Astrocyte (in vitro differentiated cells and primary cell): ENCODE data around the gene BTBD18. TPM values are rescaled to one million over a fixed set of nuclear protein-coding genes. Genes with fewer than 3 reads are reported as not detected.

Source experiments
- DNase-seq: peaks from one replicate; pipeline ENCODE4 v3.0.0-alpha.2; 2010; ENCODE audit warnings: low read depth
- FAIRE-seq: peaks from 2 replicates; lab custom pipeline; 2011; peaks lifted over from hg19 to GRCh38; lab: Jason Lieb, UNC
- H2AFZ ChIP-seq: 2 replicates; pipeline ENCODE4 v1.6.0; 2012; ENCODE audit warnings: low read depth, low read length, inconsistent platforms
- H3K27ac ChIP-seq: 2 replicates; pipeline ENCODE4 v1.5.1; 2011; ENCODE audit warnings: low read depth, low read length, inconsistent platforms
- H3K27me3 ChIP-seq: 2 replicates; pipeline ENCODE4 v1.6.0; 2011; ENCODE audit warnings: low read length, inconsistent platforms; ENCODE audit not compliant: insufficient read depth
- H3K36me3 ChIP-seq: 2 replicates; pipeline ENCODE4 v1.5.1; 2011; ENCODE audit warnings: low read length, inconsistent platforms; ENCODE audit not compliant: insufficient read depth
- H3K4me1 ChIP-seq: 2 replicates; pipeline ENCODE4 v1.5.1; 2011; ENCODE audit warnings: low read length, inconsistent platforms; ENCODE audit not compliant: insufficient read depth
- H3K4me2 ChIP-seq: 2 replicates; pipeline ENCODE4 v1.6.0; 2012; ENCODE audit warnings: low read length, inconsistent platforms
- H3K4me3 ChIP-seq: 2 replicates; pipeline ENCODE4 v1.5.1; 2011; ENCODE audit warnings: low read depth, mild to moderate bottlenecking, low read length, inconsistent platforms; ENCODE audit not compliant: insufficient read depth
- H3K79me2 ChIP-seq: 2 replicates; pipeline ENCODE4 v1.6.0; 2012; ENCODE audit warnings: mild to moderate bottlenecking, low read length, inconsistent platforms; ENCODE audit not compliant: insufficient read depth
- H3K9ac ChIP-seq: 2 replicates; pipeline ENCODE4 v1.6.0; 2012; ENCODE audit warnings: mild to moderate bottlenecking, low read length, inconsistent platforms
- H3K9me3 ChIP-seq: 2 replicates; pipeline ENCODE4 v1.5.1; 2012; ENCODE audit warnings: low read depth, mild to moderate bottlenecking, low read length, inconsistent platforms; ENCODE audit not compliant: insufficient read depth
- H4K20me1 ChIP-seq: 2 replicates; pipeline ENCODE4 v1.6.0; 2012; ENCODE audit warnings: low read length, inconsistent platforms; ENCODE audit not compliant: insufficient read depth
- H3K27ac Mint-ChIP-seq: one replicate; pipeline ENCODE4 v1.8.0; 2021; ENCODE audit warnings: mild to moderate bottlenecking, mixed read lengths; ENCODE audit not compliant: unreplicated experiment
- H3K27me3 Mint-ChIP-seq: one replicate; pipeline ENCODE4 v1.8.0; 2021; ENCODE audit warnings: low read depth, mixed read lengths; ENCODE audit not compliant: unreplicated experiment
- H3K36me3 Mint-ChIP-seq: one replicate; pipeline ENCODE4 v1.8.0; 2021; ENCODE audit warnings: low read depth, mixed read lengths; ENCODE audit not compliant: unreplicated experiment
- H3K4me1 Mint-ChIP-seq: one replicate; pipeline ENCODE4 v1.8.0; 2021; ENCODE audit warnings: low read depth, mixed read lengths; ENCODE audit not compliant: unreplicated experiment
- H3K4me3 Mint-ChIP-seq: one replicate; pipeline ENCODE4 v1.8.0; 2021; ENCODE audit warnings: mild to moderate bottlenecking, moderate library complexity, mixed read lengths; ENCODE audit not compliant: unreplicated experiment
- H3K9me3 Mint-ChIP-seq: one replicate; pipeline ENCODE4 v1.8.0; 2021; ENCODE audit warnings: mild to moderate bottlenecking, mixed read lengths; ENCODE audit not compliant: unreplicated experiment
- CTCF ChIP-seq: IDR thresholded peaks from 2 replicates; pipeline ENCODE4 v1.5.1; 2011; ENCODE audit warnings: low read depth, mild to moderate bottlenecking, inconsistent platforms, low read length, moderate library complexity; ENCODE audit not compliant: insufficient read depth
- EZH2 ChIP-seq: IDR thresholded peaks from 2 replicates; pipeline ENCODE4 v1.6.1; 2012; ENCODE audit warnings: mild to moderate bottlenecking, low read length, inconsistent platforms; ENCODE audit not compliant: insufficient read depth
- total RNA-seq: library from RNA; stranded (reverse); gene quantifications from 2 replicates; pipeline ENCODE4 v1.2.1, GENCODE V29; 2021

Gene BTBD18
- total RNA-seq, 1 donor from 2014 or later, result not detected

- H2AFZ ChIP-seq, result no peak overlapping the region
- no peak overlapping the region for H3K4me2 ChIP-seq
- no peaks in the 10 kb centered on the region for H3K27me3 Mint-ChIP-seq
These were observed 443 bp downstream of the BTBD18 start for GRCh38 chr11:57751176-57751575.

GRCh38 chr11:57746920-57747319, 4.7 kb downstream of the BTBD18 start:
- H2AFZ ChIP-seq, result no peak overlapping the region
- TF ChIP-seq CTCF (no peak), EZH2 (no peak)
- no peak overlapping the region for H3K4me3 Mint-ChIP-seq
- H3K9ac ChIP-seq, result no peak overlapping the region
- no peak overlapping the region for H3K4me2 ChIP-seq
- no peaks in the 10 kb centered on the region for H3K9me3 ChIP-seq
- H4K20me1 ChIP-seq, result peaks cover 21% of the 10 kb centered on the region
- H3K4me3 ChIP-seq, result no peak overlapping the region
- H3K27ac ChIP-seq, result no peak overlapping the region
- H3K79me2 ChIP-seq, result peaks cover 26% of the 10 kb centered on the region
- no peaks in the 10 kb centered on the region for H3K27me3 ChIP-seq
- no peaks in the 10 kb centered on the region for H3K9me3 Mint-ChIP-seq
- no peak for FAIRE-seq
- no peaks in the 10 kb centered on the region for H3K27me3 Mint-ChIP-seq
- H3K27ac Mint-ChIP-seq, result no peak overlapping the region
- H3K4me1 Mint-ChIP-seq, result peaks cover 12% of the 10 kb centered on the region
- H3K36me3 ChIP-seq, result peaks cover 14% of the 10 kb centered on the region
- H3K4me1 ChIP-seq, result peaks cover 8% of the 10 kb centered on the region
- DNase-seq, result no peak
- peaks cover 22% of the 10 kb centered on the region for H3K36me3 Mint-ChIP-seq

More at GRCh38 chr11:57751176-57751575, 443 bp downstream of the BTBD18 start:
- H3K4me3 Mint-ChIP-seq, result no peak overlapping the region
- Histone ChIP-seq H4K20me1 (no peaks in the 10 kb centered on the region), H3K27ac (no peak overlapping the region), H3K36me3 (no peaks in the 10 kb centered on the region), H3K27me3 (no peaks in the 10 kb centered on the region), H3K4me3 (no peak overlapping the region), H3K4me1 (no peaks in the 10 kb centered on the region), H3K9ac (no peak overlapping the region), H3K79me2 (no peaks in the 10 kb centered on the region), H3K9me3 (no peaks in the 10 kb centered on the region)
- H3K9me3 Mint-ChIP-seq, result no peaks in the 10 kb centered on the region
- DNase-seq (no peak), FAIRE-seq (no peak)
- TF ChIP-seq CTCF (no peak), EZH2 (no peak)
- peaks cover 2% of the 10 kb centered on the region for H3K4me1 Mint-ChIP-seq
- H3K36me3 Mint-ChIP-seq, result peaks cover 3% of the 10 kb centered on the region
- H3K27ac Mint-ChIP-seq, result no peak overlapping the region

GRCh38 chr11:57745206-57745605, 6.4 kb downstream of the BTBD18 start:
- Histone ChIP-seq H3K4me1 (peaks cover 8% of the 10 kb centered on the region), H3K27ac (no peak overlapping the region), H3K9ac (no peak overlapping the region), H3K9me3 (no peaks in the 10 kb centered on the region), H4K20me1 (peaks cover 21% of the 10 kb centered on the region), H3K79me2 (peaks cover 30% of the 10 kb centered on the region), H2AFZ (no peak overlapping the region), H3K4me3 (no peak overlapping the region), H3K4me2 (no peak overlapping the region), H3K27me3 (no peaks in the 10 kb centered on the region), H3K36me3 (peaks cover 14% of the 10 kb centered on the region)
- Mint-ChIP-seq H3K4me1 (peaks cover 10% of the 10 kb centered on the region), H3K4me3 (no peak overlapping the region), H3K36me3 (peaks cover 22% of the 10 kb centered on the region), H3K27ac (peak overlapping the region; percentile 62), H3K9me3 (no peaks in the 10 kb centered on the region), H3K27me3 (no peaks in the 10 kb centered on the region)
- TF ChIP-seq CTCF, result no peak
- TF ChIP-seq EZH2, result no peak
- FAIRE-seq (no peak), DNase-seq (no peak)
